H1 (cell line): Measurements from ENCODE around the gene TFAP2A. TPM values are rescaled to one million over a fixed set of nuclear protein-coding genes. Genes with fewer than 3 reads are reported as not detected.

ENCODE experiments used
- CTCF ChIA-PET: fragments of 300-600 bp; sonication (Branson Sonifier 250); formaldehyde crosslinking; loops from one replicate; lab custom pipeline; 2021; ENCODE audit not compliant: partially characterized antibody; lab: Charles Lee
- POLR2A ChIA-PET: fragments of 300-600 bp; sonication (Branson Sonifier 250); formaldehyde crosslinking; loops from one replicate; lab custom pipeline; 2021; ENCODE audit warnings: inconsistent platforms; ENCODE audit not compliant: partially characterized antibody; lab: Charles Lee
- DNase-seq, 2 experiments: peaks; one replicate each; pipeline versions ENCODE4 v3.0.0 to v3.0.0-alpha.2; 2010 to 2022; ENCODE audit warnings: low spot score in 2 of 2, low read depth in 1 of 2, mixed read lengths in 1 of 2
- FAIRE-seq: peaks from 2 replicates; lab custom pipeline; 2011; peaks lifted over from hg19 to GRCh38; lab: Jason Lieb, UNC
- H2AFZ ChIP-seq: 2 replicates; pipeline ENCODE4 v1.8.1; 2012; ENCODE audit warnings: low read length, inconsistent platforms
- H2AK5ac ChIP-seq: 2 replicates; pipeline ENCODE4 v1.6.1; 2013; ENCODE audit warnings: low read depth, low read length
- H2BK120ac ChIP-seq: replicated peaks from 2 replicates; pipeline ENCODE3; 2013; ENCODE audit warnings: low read depth, low read length, inconsistent platforms
- H2BK12ac ChIP-seq: 2 replicates; pipeline ENCODE4 v1.6.1; 2013; ENCODE audit warnings: low read depth, low read length
- H2BK15ac ChIP-seq: 2 replicates; pipeline ENCODE4 v1.6.1; 2013; ENCODE audit warnings: low read length
- H2BK20ac ChIP-seq: 2 replicates; pipeline ENCODE4 v1.6.1; 2013; ENCODE audit warnings: low read length
- H2BK5ac ChIP-seq: 2 replicates; pipeline ENCODE4 v1.6.1; 2013; ENCODE audit warnings: low read depth, low read length
- H3K14ac ChIP-seq: 2 replicates; pipeline ENCODE4 v1.6.1; 2013; ENCODE audit warnings: inconsistent platforms; ENCODE audit not compliant: insufficient read length
- H3K18ac ChIP-seq: 2 replicates; pipeline ENCODE4 v1.6.1; 2013; ENCODE audit warnings: low read length; ENCODE audit errors: extremely low read depth
- H3K23ac ChIP-seq: 2 replicates; pipeline ENCODE4 v1.6.1; 2013; ENCODE audit warnings: inconsistent platforms; ENCODE audit not compliant: insufficient read length
- H3K23me2 ChIP-seq: 2 replicates; pipeline ENCODE4 v1.6.1; 2013; ENCODE audit warnings: low read depth, low read length
- H3K27ac ChIP-seq: 2 replicates; pipeline ENCODE4 v1.6.1; 2011; ENCODE audit warnings: low read depth, low read length, inconsistent platforms
- H3K27me3 ChIP-seq, 4 experiments: replicated peaks in 1 of 4; 1 replicate in 1 of 4; 2 replicates in 3 of 4; pipeline versions ENCODE4 v1.6.1 to v1.8.1; 2011 to 2013; ENCODE audit warnings: low read length in 3 of 4, mild to moderate bottlenecking in 3 of 4, inconsistent platforms in 2 of 4, mixed read lengths in 2 of 4, moderate library complexity in 1 of 4; ENCODE audit not compliant: control insufficient read depth in 3 of 4, insufficient read depth in 3 of 4; ENCODE audit errors: extremely low read depth in 1 of 4
- H3K36me3 ChIP-seq, 4 experiments: 2 replicates each; pipeline versions ENCODE4 v1.6.1 to v1.8.1; 2011 to 2013; ENCODE audit warnings: mild to moderate bottlenecking in 4 of 4, low read length in 3 of 4, moderate library complexity in 2 of 4, control low read depth in 1 of 4, inconsistent platforms in 1 of 4; ENCODE audit not compliant: insufficient read depth in 4 of 4, control insufficient read depth in 2 of 4
- H3K4ac ChIP-seq: replicated peaks from 2 replicates; pipeline ENCODE3; 2013; ENCODE audit warnings: low read length, low read depth, mixed read lengths, inconsistent platforms; ENCODE audit not compliant: insufficient read length
- H3K4me1 ChIP-seq, 4 experiments: replicated peaks in 1 of 4; 1 replicate in 1 of 4; 2 replicates in 3 of 4; pipeline versions ENCODE4 v1.6.1 to v1.8.1; 2011 to 2013; ENCODE audit warnings: low read length in 3 of 4, inconsistent platforms in 2 of 4, mixed read lengths in 1 of 4; ENCODE audit not compliant: insufficient read depth in 4 of 4, control insufficient read depth in 3 of 4
- H3K4me2 ChIP-seq, 2 experiments: 2 replicates each; pipeline versions ENCODE4 v1.6.1 to v1.8.1; 2011 to 2013; ENCODE audit warnings: low read depth in 2 of 2, low read length in 2 of 2, control low read depth in 1 of 2, inconsistent platforms in 1 of 2, mild to moderate bottlenecking in 1 of 2; ENCODE audit not compliant: insufficient read depth in 1 of 2
- H3K4me3 ChIP-seq, 4 experiments: fragments of 200-600, 300-600 bp in 1 of 4; sonication (generic), shearing (Covaris generic), sonication (Bioruptor Twin) in 1 of 4; 2 replicates each; pipeline versions ENCODE4 v1.5.1 to v1.8.1; 2011 to 2016; ENCODE audit warnings: low read length in 4 of 4, low read depth in 3 of 4, control low read depth in 2 of 4, inconsistent platforms in 2 of 4, mild to moderate bottlenecking in 2 of 4, mixed read lengths in 1 of 4, moderate library complexity in 1 of 4; ENCODE audit not compliant: insufficient read depth in 2 of 4; ENCODE audit errors: extremely low read depth in 1 of 4
- H3K56ac ChIP-seq: replicated peaks from 2 replicates; pipeline ENCODE3; 2013; ENCODE audit warnings: low read depth, mild to moderate bottlenecking, mixed read lengths, low read length, inconsistent platforms; ENCODE audit not compliant: insufficient read length
- H3K79me1 ChIP-seq: 2 replicates; pipeline ENCODE4 v1.6.1; 2013; ENCODE audit warnings: low read depth, low read length, control low read depth
- H3K79me2 ChIP-seq, 2 experiments: 2 replicates each; pipeline versions ENCODE4 v1.6.1 to v1.8.1; 2012 to 2013; ENCODE audit warnings: low read length in 2 of 2, mild to moderate bottlenecking in 2 of 2, inconsistent platforms in 1 of 2; ENCODE audit not compliant: insufficient read depth in 2 of 2, control insufficient read depth in 1 of 2
- H3K9ac ChIP-seq, 4 experiments: replicated peaks in 1 of 4; 1 replicate in 1 of 4; 2 replicates in 3 of 4; pipeline versions ENCODE4 v1.6.1 to v1.8.1; 2011 to 2013; ENCODE audit warnings: low read depth in 3 of 4, low read length in 3 of 4, control low read depth in 2 of 4, mild to moderate bottlenecking in 2 of 4, moderate library complexity in 2 of 4, inconsistent platforms in 1 of 4; ENCODE audit errors: extremely low read depth in 1 of 4
- H3K9me3 ChIP-seq, 2 experiments: 2 replicates each; pipeline versions ENCODE4 v1.6.1 to v1.8.1; 2012 to 2013; ENCODE audit warnings: mild to moderate bottlenecking in 2 of 2, moderate library complexity in 2 of 2, control low read depth in 1 of 2, inconsistent platforms in 1 of 2, low read depth in 1 of 2, low read length in 1 of 2, mixed read lengths in 1 of 2; ENCODE audit not compliant: insufficient read depth in 2 of 2
- H4K20me1 ChIP-seq, 2 experiments: replicated peaks in 1 of 2; 2 replicates each; pipeline versions ENCODE3 to v1.8.1; 2011 to 2013; ENCODE audit warnings: inconsistent platforms in 2 of 2, low read length in 2 of 2, mild to moderate bottlenecking in 1 of 2; ENCODE audit not compliant: insufficient read depth in 2 of 2, control insufficient read depth in 1 of 2
- H4K5ac ChIP-seq: 2 replicates; pipeline ENCODE4 v1.6.1; 2013; ENCODE audit warnings: low read length, low read depth, mixed read lengths, inconsistent platforms; ENCODE audit not compliant: insufficient read length
- H4K8ac ChIP-seq: 2 replicates; pipeline ENCODE4 v1.8.0; 2013; ENCODE audit warnings: mild to moderate bottlenecking, moderate library complexity, low read length, inconsistent platforms; ENCODE audit not compliant: insufficient read depth; ENCODE audit errors: extremely low read depth
- H4K91ac ChIP-seq: replicated peaks from 2 replicates; pipeline ENCODE3; 2013; ENCODE audit warnings: low read length, mixed read lengths, inconsistent platforms; ENCODE audit not compliant: insufficient read length
- BRCA1 ChIP-seq: IDR thresholded peaks from 2 replicates; pipeline ENCODE4 v1.6.1; 2012; ENCODE audit warnings: low read depth, low read length, improper control_type of control experiment
- CBX5 ChIP-seq: fragments of 300-800, 300-1000 bp; sonication (generic); IDR thresholded peaks from 2 replicates; pipeline ENCODE4 v1.7.1; 2016; ENCODE audit warnings: antibody characterized with exemption, low read length, low read depth
- CBX8 ChIP-seq: fragments of 300-800, 300-1000 bp; sonication (generic); IDR thresholded peaks from 2 replicates; pipeline ENCODE4 v1.7.1; 2016; ENCODE audit warnings: low read depth, low read length, borderline replicate concordance
- E2F6 ChIP-seq: IDR thresholded peaks from 2 replicates; pipeline ENCODE4 v1.6.1; 2012; ENCODE audit warnings: inconsistent platforms
- EGR1 ChIP-seq: IDR thresholded peaks from 2 replicates; pipeline ENCODE4 v1.6.1; 2011; ENCODE audit warnings: low read depth, low read length, borderline replicate concordance
- EZH2 ChIP-seq: fragments of 200-600 bp; sonication (generic); IDR thresholded peaks from 2 replicates; pipeline ENCODE4 v1.7.1; 2012; ENCODE audit warnings: low read depth, mild to moderate bottlenecking, moderate library complexity, low read length, inconsistent platforms; ENCODE audit not compliant: severe bottlenecking
- KDM4A ChIP-seq: IDR thresholded peaks from one replicate; pipeline ENCODE4 v1.7.1; 2012; ENCODE audit warnings: low read depth, mild to moderate bottlenecking, moderate library complexity, low read length, inconsistent platforms; ENCODE audit not compliant: severe bottlenecking
- NRF1 ChIP-seq: IDR thresholded peaks from 2 replicates; pipeline ENCODE4 v1.6.1; 2011; ENCODE audit warnings: mild to moderate bottlenecking, low read depth, low read length, improper control_type of control experiment
- POLR2A ChIP-seq, 2 experiments: IDR thresholded peaks; 1 replicate in 1 of 2; 2 replicates in 1 of 2; pipeline ENCODE4 v1.6.1; 2011; ENCODE audit warnings: low read depth in 2 of 2, low read length in 2 of 2, mild to moderate bottlenecking in 2 of 2; ENCODE audit errors: control extremely low read depth in 1 of 2
- POLR2AphosphoS5 ChIP-seq: IDR thresholded peaks from 2 replicates; pipeline ENCODE4 v1.6.1; 2011; ENCODE audit warnings: low read depth, low read length
- RXRA ChIP-seq: IDR thresholded peaks from 2 replicates; pipeline ENCODE4 v1.6.1; 2011; ENCODE audit warnings: low read depth, mild to moderate bottlenecking, low read length, moderate library complexity; ENCODE audit not compliant: insufficient read depth
- SIX5 ChIP-seq: IDR thresholded peaks from 2 replicates; pipeline ENCODE4 v1.6.1; 2011; ENCODE audit warnings: mild to moderate bottlenecking, low read depth, low read length
- SP2 ChIP-seq: IDR thresholded peaks from 2 replicates; pipeline ENCODE4 v1.6.1; 2012; ENCODE audit warnings: mild to moderate bottlenecking, low read length, inconsistent platforms
- SP4 ChIP-seq: IDR thresholded peaks from 2 replicates; pipeline ENCODE4 v1.6.1; 2012; ENCODE audit warnings: low read length, inconsistent platforms
- SRF ChIP-seq: IDR thresholded peaks from 2 replicates; pipeline ENCODE4 v1.6.1; 2011; ENCODE audit warnings: mild to moderate bottlenecking, low read depth, low read length, moderate library complexity
- TAF7 ChIP-seq: optimal IDR thresholded peaks from 2 replicates; pipeline ENCODE3; 2011; ENCODE audit warnings: low read depth, mild to moderate bottlenecking, inconsistent platforms, low read length, moderate library complexity, borderline replicate concordance
- WGBS, 2 experiments: shearing (Covaris generic) in 1 of 2; methylation state at CpG; one replicate each; pipeline versions ENCODE4 v1.1.6 to v1.1.7; 2013 to 2015; ENCODE audit warnings: low lambda C conversion rate in 2 of 2, mixed read lengths in 2 of 2, inconsistent platforms in 1 of 2, low coverage in 1 of 2, missing lambda C conversion rate in 1 of 2; ENCODE audit not compliant: insufficient replicate concordance in 2 of 2, insufficient coverage in 1 of 2, insufficient read length in 1 of 2; ENCODE audit errors: extremely low coverage in 1 of 2, missing lambda C conversion rate in 1 of 2; 5-methylcytosine and 5-hydroxymethylcytosine counted together
- polyA plus RNA-seq, 7 experiments: library from polyadenylated mRNA; depleted of rRNA in 3 of 7; stranded (reverse) in 5 of 7; unstranded in 2 of 7; fragments of >200 nt in 5 of 7; fragments of 200-250 nt in 2 of 7; gene quantifications; 1 replicate in 5 of 7; 2 replicates in 1 of 7; 4 replicates in 1 of 7; pipeline versions ENCODE4 v1.2.1 to v1.2.3, GENCODE V29; 2011 to 2013; ENCODE audit warnings: missing spikeins in 2 of 7, mixed read lengths in 2 of 7
- total RNA-seq: library from RNA; stranded (reverse); fragmentation: NEBNext Ultra II Directional; extraction: Animal tissue kit (Norgen Biotek cat#: 25700); gene quantifications from 2 replicates; pipeline ENCODE4 v1.2.1, GENCODE V29; 2021

TFAP2A gene
- total and polyA plus RNA-seq, 2 of the 8 experiments (the other 6 are each of a cell fraction or from before 2014, with no cell fraction given): 0.23 TPM; not detected in 1

- ChIA-PET POLR2A (no interaction called here), CTCF (interaction anchor here (0.7 to 1.5 kb wide), 2 partner anchors 21 to 108 kb away, joined by 3 to 5 read pairs; no protein-coding TSS in a partner anchor)
- Histone ChIP-seq H3K27ac (no peak overlapping the region), H3K9ac (no peak overlapping the region), H3K14ac (no peak overlapping the region), H2BK15ac (no peak overlapping the region), H2BK120ac (no peak overlapping the region), H4K20me1 (no peaks in the 10 kb centered on the region), H2AFZ (no peak overlapping the region), H3K23ac (no peak overlapping the region), H3K79me1 (no peaks in the 10 kb centered on the region), H2BK12ac (no peak overlapping the region), H3K4me1 (no peaks in the 10 kb centered on the region), H4K8ac (no peak overlapping the region), H2BK20ac (no peak overlapping the region), H3K18ac (no peak overlapping the region), H3K4me3 (no peak overlapping the region), H4K5ac (no peak overlapping the region), H4K91ac (no peak overlapping the region), H2AK5ac (no peak overlapping the region), H2BK5ac (no peak overlapping the region), H3K23me2 (no peaks in the 10 kb centered on the region), H3K56ac (no peak overlapping the region), H3K4me2 (no peak overlapping the region), H3K36me3 (no peaks in the 10 kb centered on the region), H3K79me2 (no peaks in the 10 kb centered on the region), H3K9me3 (no peaks in the 10 kb centered on the region), H3K4ac (no peak overlapping the region), H3K27me3 (no peaks in the 10 kb centered on the region)
- FAIRE-seq (no peak), DNase-seq (no peak)
- 77% methylated on average over 2 of the region's 2 CpGs; no CpG with 5 or more reads in 1 of the 2 experiments for WGBS, 2 experiments
- TF ChIP-seq E2F6 (no peak), SP4 (no peak), POLR2A (IDR thresholded peaks at IDR 0.05; ENCODE audit: control extremely low read depth in 1 of 2, low read depth in 2 of 2, low read length in 2 of 2) (no peak), TAF7 (no peak), POLR2AphosphoS5 (no peak), CBX5 (no peak), SP2 (no peak), CBX8 (no peak), BRCA1 (no peak), NRF1 (no peak), EZH2 (no peak), RXRA (no peak), SRF (no peak), SIX5 (no peak), KDM4A (no peak), EGR1 (no peak)
Measured at GRCh38 chr6:10362300-10362699, 52.6 kb downstream of the TFAP2A start.
